ENCODE results near the gene GDAP2. TPM values are rescaled to one million over a fixed set of nuclear protein-coding genes. Genes with fewer than 3 reads are reported as not detected.

GDAP2 gene
- total RNA-seq, 2 donors from 2014 or later = 14.4 to 26.6 TPM

GRCh38 chr1:117871013-117871412 lies 58.4 kb downstream of the GDAP2 start:
- H3K27ac ChIP-seq = no peak overlapping the region
- no peak for DNase-seq (ENCODE audit: low spot score)
- intact Hi-C loops (cut with DNase I) = no loop called here
- no peaks in the 10 kb centered on the region for H3K36me3 ChIP-seq
- no peaks in the 10 kb centered on the region for H3K9me3 ChIP-seq
- H3K4me1 ChIP-seq (replicated peaks) = no peaks in the 10 kb centered on the region
- TF ChIP-seq POLR2AphosphoS5 (IDR thresholded peaks at IDR 0.05) = no peak
- TF ChIP-seq CTCF (IDR thresholded peaks at IDR 0.05) = no peak
- no peaks in the 10 kb centered on the region for H3K27me3 ChIP-seq (replicated peaks; ENCODE audit: insufficient read depth)
- H3K4me3 ChIP-seq = no peak overlapping the region

GRCh38 chr1:117861694-117862093 lies 67.7 kb downstream of the GDAP2 start:
- H3K4me3 ChIP-seq = no peak overlapping the region
- no peaks in the 10 kb centered on the region for H3K4me1 ChIP-seq (replicated peaks)
- H3K27ac ChIP-seq = no peak overlapping the region
- DNase-seq (ENCODE audit: low spot score) = no peak
- intact Hi-C loops (cut with DNase I) = no loop called here
- H3K9me3 ChIP-seq = no peaks in the 10 kb centered on the region
- H3K27me3 ChIP-seq (replicated peaks; ENCODE audit: insufficient read depth) = no peaks in the 10 kb centered on the region
- no peaks in the 10 kb centered on the region for H3K36me3 ChIP-seq
- TF ChIP-seq POLR2A (IDR thresholded peaks at IDR 0.05) = no peak
- TF ChIP-seq CTCF (IDR thresholded peaks at IDR 0.05) = no peak
- 63% methylated on average over 2 of the region's 2 CpGs for WGBS

GRCh38 chr1:117860896-117861610 lies 68.4 kb downstream of the GDAP2 start:
- Histone ChIP-seq H3K36me3 (no peaks in the 10 kb centered on the region), H3K4me3 (no peak overlapping the region), H3K27me3 (replicated peaks; ENCODE audit: insufficient read depth) (no peaks in the 10 kb centered on the region), H3K9me3 (no peaks in the 10 kb centered on the region), H3K4me1 (replicated peaks) (no peaks in the 10 kb centered on the region), H3K27ac (no peak overlapping the region)
- TF ChIP-seq POLR2AphosphoS5 (IDR thresholded peaks at IDR 0.05) = no peak
- TF ChIP-seq CTCF (IDR thresholded peaks at IDR 0.05) = no peak
- no peak for TF ChIP-seq POLR2A (IDR thresholded peaks at IDR 0.05)
- intact Hi-C loops (cut with DNase I) = no loop called here
- 74% methylated on average over 2 of the region's 2 CpGs for WGBS
- no peak for DNase-seq (ENCODE audit: low spot score)

GRCh38 chr1:117859901-117860300 lies 69.5 kb downstream of the GDAP2 start:
- Histone ChIP-seq H3K27ac (no peak overlapping the region), H3K36me3 (no peaks in the 10 kb centered on the region), H3K4me1 (replicated peaks) (no peaks in the 10 kb centered on the region), H3K9me3 (no peaks in the 10 kb centered on the region), H3K27me3 (replicated peaks; ENCODE audit: insufficient read depth) (no peaks in the 10 kb centered on the region), H3K4me3 (no peak overlapping the region)
- 92% methylated on average over 4 of the region's 4 CpGs for WGBS
- TF ChIP-seq CTCF (IDR thresholded peaks at IDR 0.05) (no peak), POLR2AphosphoS5 (IDR thresholded peaks at IDR 0.05) (no peak), POLR2A (IDR thresholded peaks at IDR 0.05) (no peak)
- intact Hi-C loops (cut with DNase I) = no loop called here
- no peak for DNase-seq (ENCODE audit: low spot score)

- Histone ChIP-seq H3K27ac (no peak overlapping the region), H3K4me3 (no peak overlapping the region), H3K9me3 (no peaks in the 10 kb centered on the region), H3K27me3 (replicated peaks; ENCODE audit: insufficient read depth) (no peaks in the 10 kb centered on the region), H3K36me3 (no peaks in the 10 kb centered on the region), H3K4me1 (replicated peaks) (no peaks in the 10 kb centered on the region)
- WGBS = 22% methylated on average over 3 of the region's 3 CpGs
- intact Hi-C loops (cut with DNase I) = no loop called here
- no peak for DNase-seq (ENCODE audit: low spot score)
- TF ChIP-seq CTCF (IDR thresholded peaks at IDR 0.05) = no peak
- TF ChIP-seq POLR2A (IDR thresholded peaks at IDR 0.05) = no peak
- TF ChIP-seq POLR2AphosphoS5 (IDR thresholded peaks at IDR 0.05) = peak; percentile 20
These were observed 72.0 kb downstream of the GDAP2 start for GRCh38 chr1:117857418-117857817.
